Right ventricle myocardium superior (tissue), 1 donor: Measurements from ENCODE around the gene TMEM258. TPM values are rescaled to one million over a fixed set of nuclear protein-coding genes. Genes with fewer than 3 reads are reported as not detected.

Experiments
- ATAC-seq: fragments of 200-7000 bp; cut with Tn5 transposase; one replicate; pipeline ENCODE4 v1.9.1; 2020; ENCODE audit warnings: mild to moderate bottlenecking; ENCODE audit not compliant: poor library complexity
- DNase-seq: peaks from one replicate; pipeline ENCODE4 v3.0.0-alpha.2; 2020
- intact Hi-C: fragments of 100-400 bp; cut with DNase I; formaldehyde crosslinking; loops from one replicate; pipeline ENCODE4 v1.11.2; 2022
- total RNA-seq: library from RNA; stranded (reverse); fragmentation: NEBNext Ultra II Directional; extraction: Animal tissue kit (Norgen Biotek cat#: 25700); gene quantifications from one replicate; pipeline ENCODE4 v1.2.1, GENCODE V29; 2021
- donor health status: DM: no; HTN: yes; CAD: no; lungs with severe emphysema.

TMEM258 gene
- total RNA-seq, 1 donor from 2014 or later = 123 TPM

GRCh38 chr11:61752925-61753521 is 39.4 kb downstream of the TMEM258 start:
- no peak for DNase-seq
- intact Hi-C loops = no loop called here
- no peak for ATAC-seq

GRCh38 chr11:61752117-61752924 is 40.1 kb downstream of the TMEM258 start, which contains the start of gene MYRF:
TSS of gene MYRF (plus strand) at chr11:61752636. CDS start at chr11:61752745, 109 bp downstream.
- intact Hi-C loops = no loop called here
- peak; percentile 63 for ATAC-seq
- peak; percentile 61 for DNase-seq

GRCh38 chr11:61751384-61751783 is 41.0 kb downstream of the TMEM258 start:
- DNase-seq (no peak), ATAC-seq (no peak)
- intact Hi-C loops = no loop called here

- DNase-seq (no peak), ATAC-seq (no peak)
- intact Hi-C loops = no loop called here
Observed at GRCh38 chr11:61750631-61751273, 41.6 kb downstream of the TMEM258 start.

- intact Hi-C loops = no loop called here
- no peak for DNase-seq
- ATAC-seq = no peak
Observed at GRCh38 chr11:61749591-61750217, 42.7 kb downstream of the TMEM258 start.

GRCh38 chr11:61747967-61748285 is 44.5 kb downstream of the TMEM258 start:
- ATAC-seq (no peak), DNase-seq (no peak)
- intact Hi-C loops = no loop called here

- intact Hi-C loops = no loop called here
- ATAC-seq = peak; percentile 90
Observed at GRCh38 chr11:61747192-61747966, 45.0 kb downstream of the TMEM258 start.

GRCh38 chr11:61746442-61747191 is 45.8 kb downstream of the TMEM258 start:
- intact Hi-C loops = no loop called here
- ATAC-seq = no peak
- no peak for DNase-seq

More at GRCh38 chr11:61747192-61747966, 45.0 kb downstream of the TMEM258 start:
- peak; percentile 85 for DNase-seq

- ATAC-seq (no peak), DNase-seq (no peak)
- intact Hi-C loops = no loop called here
Observed at GRCh38 chr11:61745781-61746441, 46.5 kb downstream of the TMEM258 start.

GRCh38 chr11:61744609-61745156 is 47.7 kb downstream of the TMEM258 start:
- ATAC-seq (no peak), DNase-seq (no peak)
- intact Hi-C loops = no loop called here

- DNase-seq = no peak
- intact Hi-C loops = no loop called here
- ATAC-seq = no peak
Observed at GRCh38 chr11:61744181-61744580, 48.2 kb downstream of the TMEM258 start.

GRCh38 chr11:61743486-61744095 is 48.8 kb downstream of the TMEM258 start:
- no peak for DNase-seq

GRCh38 chr11:61742391-61742790 is 50.0 kb downstream of the TMEM258 start:
- intact Hi-C loops = no loop called here
- DNase-seq (no peak), ATAC-seq (peak; percentile 37)

More at GRCh38 chr11:61743486-61744095, 48.8 kb downstream of the TMEM258 start:
- intact Hi-C loops = no loop called here
- ATAC-seq = no peak

- intact Hi-C loops = no loop called here
- no peak for DNase-seq
- ATAC-seq = peak; percentile 32
Observed at GRCh38 chr11:61739966-61740365, 52.4 kb downstream of the TMEM258 start.

- no peak for DNase-seq
- intact Hi-C loops = no loop called here
- no peak for ATAC-seq
Observed at GRCh38 chr11:61739413-61739812, 53.0 kb downstream of the TMEM258 start.
